NCI-H446 (cell line): ENCODE data around the gene ABCC10.
"Not testable (repeated sequence)": the region's sequence is repeated elsewhere in the genome, so short reads cannot be mapped to it uniquely, and the experiment has no call there.

Experiments
- DNase-seq, 2 experiments: peaks; one replicate each; lab custom pipeline; 2025; lab: John Stamatoyannopoulos, UW

Gene ABCC10

DNA sequence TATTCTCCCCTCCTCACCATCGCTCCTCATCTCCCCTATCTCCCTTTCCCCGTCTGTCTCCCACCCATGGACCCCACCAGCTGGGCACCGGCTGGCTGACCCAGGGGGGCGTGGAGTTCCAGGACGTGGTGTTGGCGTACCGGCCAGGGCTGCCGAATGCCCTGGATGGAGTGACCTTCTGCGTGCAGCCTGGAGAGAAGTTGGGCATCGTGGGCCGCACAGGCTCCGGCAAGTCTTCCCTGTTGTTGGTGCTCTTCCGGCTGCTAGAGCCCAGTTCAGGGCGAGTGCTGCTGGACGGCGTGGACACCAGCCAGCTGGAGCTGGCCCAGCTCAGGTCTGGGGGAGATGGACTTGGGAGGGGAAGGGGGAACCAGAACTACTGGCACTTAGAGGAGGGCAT lies 20.3 kb downstream of the ABCC10 start:
- DNase-seq, result no peak

DNA sequence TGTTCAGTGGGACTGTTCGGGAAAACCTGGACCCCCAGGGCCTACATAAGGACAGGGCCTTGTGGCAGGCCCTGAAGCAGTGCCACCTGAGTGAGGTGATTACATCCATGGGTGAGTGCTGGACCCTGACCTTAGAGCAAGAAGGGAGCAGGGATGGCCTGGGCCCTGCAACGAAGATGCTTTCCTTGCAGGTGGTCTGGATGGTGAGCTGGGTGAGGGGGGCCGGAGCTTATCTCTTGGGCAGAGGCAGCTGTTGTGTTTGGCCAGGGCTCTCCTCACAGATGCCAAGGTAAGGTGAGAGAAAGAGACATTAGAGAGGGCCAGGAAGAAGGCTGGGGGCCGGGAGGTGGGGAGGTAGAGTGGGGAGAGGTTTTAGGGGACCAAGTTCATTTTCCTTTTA lies 21.6 kb downstream of the ABCC10 start:
- DNase-seq, result no peak

DNA sequence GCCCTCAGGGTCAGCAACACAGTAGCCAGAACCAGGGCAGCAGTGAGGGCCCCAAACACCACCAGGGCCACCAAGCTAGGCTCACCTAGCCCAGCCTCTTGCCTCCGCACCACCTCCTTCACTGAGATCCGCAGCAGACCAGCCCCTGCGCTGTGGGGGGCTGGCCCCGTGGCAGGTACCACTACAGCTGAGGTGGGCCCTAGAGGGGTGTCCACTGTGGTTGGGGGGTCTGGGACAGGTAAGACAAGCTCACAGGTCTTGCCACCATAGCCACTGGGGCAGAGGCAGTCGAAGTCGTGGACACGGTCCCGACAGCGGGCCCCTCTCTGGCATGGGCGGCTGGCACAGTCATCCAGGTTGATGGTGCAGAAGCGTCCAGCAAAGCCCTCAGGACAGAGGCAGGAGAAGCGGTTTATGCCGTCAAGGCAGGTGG lies 23.4 kb downstream of the ABCC10 start:
- no peak for DNase-seq

DNA sequence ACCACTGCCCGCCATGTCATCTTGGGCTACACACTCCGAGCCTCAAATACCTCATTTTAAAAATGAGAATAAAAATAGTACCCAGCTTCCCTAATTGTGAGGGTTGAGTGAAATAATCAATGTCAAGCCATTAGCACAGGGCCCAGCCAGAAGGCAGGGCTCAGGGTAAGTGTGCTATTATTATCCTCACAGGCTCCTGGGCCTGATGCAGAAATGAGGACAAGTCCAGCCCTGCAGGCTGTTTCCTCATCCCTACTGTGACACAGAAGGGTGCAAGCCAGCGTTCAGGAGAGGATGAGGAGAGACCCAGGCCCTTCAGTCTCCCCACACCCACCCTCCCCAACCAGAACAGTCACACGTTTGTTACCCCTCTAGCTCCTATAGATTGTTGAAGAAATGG lies 24.0 kb downstream of the ABCC10 start:
- DNase-seq, result no peak

DNA sequence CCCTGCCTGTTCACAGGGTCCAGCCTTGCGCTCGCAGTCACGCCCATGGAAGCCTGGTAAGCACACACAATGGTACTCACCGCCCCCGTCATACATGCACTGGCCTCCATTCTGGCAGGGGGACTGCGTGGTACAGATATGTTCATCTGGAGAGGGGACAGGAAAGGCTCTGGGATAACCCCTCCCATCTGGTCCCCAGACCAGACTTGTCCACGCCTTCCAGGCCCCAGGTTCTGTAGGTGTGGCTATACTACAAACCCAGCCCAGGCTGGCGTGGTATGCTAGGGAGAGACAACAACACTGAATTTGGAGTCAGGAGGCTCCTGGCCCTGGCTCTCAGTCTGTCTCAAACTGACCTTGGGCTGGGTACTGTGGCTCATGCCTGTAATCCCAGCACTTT lies 24.6 kb downstream of the ABCC10 start:
- DNase-seq, result no peak

DNA sequence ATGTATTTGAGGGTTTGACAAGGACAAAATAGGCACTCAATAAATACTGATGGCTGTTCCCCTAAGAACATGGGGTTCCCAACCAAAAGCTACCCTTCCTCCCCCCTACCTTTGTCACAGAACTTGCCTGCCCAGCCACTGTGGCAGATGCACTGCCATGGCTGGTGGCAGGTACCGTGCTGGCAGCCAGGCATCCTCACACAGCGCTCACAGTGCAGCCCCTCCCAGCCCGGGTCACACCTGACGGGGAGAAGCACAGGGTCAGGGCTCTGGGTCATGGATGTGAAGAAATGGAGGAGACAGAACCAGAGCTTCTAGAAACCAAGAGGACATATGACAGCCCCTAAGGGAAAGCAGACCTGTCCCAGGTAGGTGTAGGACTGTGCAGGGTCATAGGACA lies 25.6 kb downstream of the ABCC10 start:
- no peak for DNase-seq

DNA sequence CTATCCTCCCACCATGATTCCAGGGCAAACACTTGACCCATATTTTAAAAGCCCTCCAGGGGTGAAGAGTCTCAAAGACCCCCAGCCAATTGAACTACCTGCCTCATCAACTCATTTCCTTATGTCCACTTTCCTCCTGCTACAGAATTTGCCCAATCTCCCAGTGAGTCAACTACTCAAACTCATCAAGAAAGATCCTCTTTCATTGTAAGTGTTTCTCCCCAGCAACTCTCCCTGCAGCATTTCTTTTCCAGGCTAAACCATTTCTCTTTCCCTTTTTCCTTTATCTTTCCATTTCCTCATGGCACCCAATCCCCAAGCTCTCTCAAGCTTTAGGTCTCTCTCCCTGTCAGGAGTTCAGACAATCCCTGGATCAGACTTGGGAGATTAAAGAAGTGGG lies 26.5 kb downstream of the ABCC10 start:
- no peak for DNase-seq

DNA sequence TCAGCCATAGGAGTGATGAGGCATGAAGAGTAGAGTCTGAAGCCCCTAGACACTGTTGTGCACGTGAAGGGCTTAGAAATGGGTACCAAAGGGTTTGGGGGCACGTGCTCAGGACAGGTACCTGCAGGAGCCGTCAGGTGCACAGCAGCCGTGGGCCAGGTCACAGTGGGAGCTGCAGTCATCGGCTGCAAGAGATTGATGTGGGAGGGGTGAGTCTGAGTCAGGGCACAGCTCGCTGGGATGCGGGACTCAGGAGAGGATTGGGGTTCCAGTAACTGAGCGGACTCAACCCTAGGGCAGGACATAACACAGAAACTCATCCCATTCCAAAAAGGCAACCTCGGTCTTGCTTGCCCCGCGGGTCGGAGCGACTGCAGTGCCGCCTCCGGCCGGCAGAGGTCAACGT lies 27.0 kb downstream of the ABCC10 start:
- DNase-seq, result peak in 1 of 2 experiments; percentile 77

DNA sequence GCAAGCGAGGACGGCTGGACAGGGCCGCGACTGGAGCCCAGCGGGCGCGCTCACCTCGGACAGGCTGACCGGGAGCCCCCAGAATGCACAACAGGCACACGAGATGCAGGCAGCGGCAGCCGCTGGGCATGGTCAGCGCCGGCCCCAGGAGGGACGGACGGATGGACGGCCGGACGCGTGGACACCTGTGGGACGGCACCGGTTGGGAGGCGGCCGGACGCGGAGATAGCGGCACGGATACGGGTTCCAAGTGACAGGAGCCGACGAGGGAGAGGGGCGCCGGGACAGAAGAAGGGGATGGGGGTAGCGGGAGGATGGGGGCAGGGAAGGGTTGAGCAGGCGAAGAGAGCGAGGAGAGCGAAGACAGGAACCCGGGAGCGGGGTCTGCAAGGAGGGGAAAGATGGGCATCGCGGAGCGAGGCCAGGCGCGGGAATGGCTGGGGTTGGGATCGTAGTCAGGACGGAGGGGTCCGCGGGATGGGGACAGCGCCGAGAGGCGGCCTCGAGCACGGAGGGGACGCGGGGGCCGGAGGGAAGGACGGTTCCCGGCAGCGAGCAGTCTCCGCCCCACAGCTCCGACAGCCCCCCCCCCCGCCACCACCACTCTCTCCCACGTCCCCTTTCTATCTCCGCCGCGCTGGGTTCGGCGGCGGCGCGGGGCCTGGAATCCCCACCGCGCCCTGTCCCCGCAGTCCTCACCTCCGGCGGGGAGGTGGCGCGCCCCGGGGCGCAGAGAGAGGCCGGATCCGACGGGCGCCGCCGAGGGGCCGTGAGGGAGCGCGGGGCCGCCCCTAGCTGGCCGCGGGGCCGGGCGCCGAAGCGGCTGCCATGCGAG lies 27.6 kb downstream of the ABCC10 start:
- peak in 1 of 2 experiments; percentile 18 for DNase-seq

DNA sequence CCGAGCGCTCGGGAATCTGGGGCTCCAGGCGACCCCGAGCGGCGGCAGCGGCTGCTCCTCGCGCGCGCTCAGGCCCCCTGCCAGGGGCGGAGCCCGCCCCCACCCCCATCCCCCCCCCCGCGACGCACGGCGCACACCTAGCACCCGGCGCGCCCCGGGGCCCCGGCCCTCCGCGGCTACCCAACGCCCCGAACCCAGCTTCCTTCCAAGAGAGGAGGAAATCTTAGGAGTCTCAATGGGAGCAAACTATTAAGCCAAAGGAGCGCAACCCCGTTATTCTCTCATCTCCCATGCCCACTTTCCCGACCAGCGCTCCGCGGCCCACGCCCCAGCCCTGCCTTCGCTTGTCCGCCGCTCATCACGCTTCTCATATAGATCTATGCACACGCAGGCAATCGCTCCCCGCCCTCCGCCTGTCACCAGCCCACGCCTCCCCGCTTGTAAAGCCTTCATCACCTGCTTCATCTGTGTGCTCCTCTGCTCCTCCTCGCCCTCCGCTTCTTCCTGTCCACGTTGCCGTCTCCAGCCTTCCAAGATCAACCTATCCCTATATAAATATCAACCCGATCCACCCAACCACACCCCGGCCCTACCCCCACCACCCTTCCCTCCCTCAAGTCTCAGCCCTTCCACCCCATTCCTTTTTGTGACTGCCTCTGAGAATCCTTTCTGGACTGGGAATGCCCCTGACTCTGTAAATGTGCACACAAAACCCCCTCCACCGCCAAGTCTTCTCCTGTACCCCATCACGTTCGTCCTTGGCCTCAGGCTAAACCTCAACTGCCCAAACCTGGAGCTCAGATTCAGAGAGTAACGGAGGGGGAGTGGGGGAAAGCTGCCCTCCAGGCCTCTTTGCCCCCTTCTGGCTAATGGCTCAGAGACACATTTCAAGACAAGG lies 28.4 kb downstream of the ABCC10 start, which contains the start of gene DLK2:
Gene DLK2 (minus strand): TSS at position 18 of the 898 bp plus-strand sequence. CDS start 723 bp downstream, outside the sequence.
- no peak for DNase-seq

DNA sequence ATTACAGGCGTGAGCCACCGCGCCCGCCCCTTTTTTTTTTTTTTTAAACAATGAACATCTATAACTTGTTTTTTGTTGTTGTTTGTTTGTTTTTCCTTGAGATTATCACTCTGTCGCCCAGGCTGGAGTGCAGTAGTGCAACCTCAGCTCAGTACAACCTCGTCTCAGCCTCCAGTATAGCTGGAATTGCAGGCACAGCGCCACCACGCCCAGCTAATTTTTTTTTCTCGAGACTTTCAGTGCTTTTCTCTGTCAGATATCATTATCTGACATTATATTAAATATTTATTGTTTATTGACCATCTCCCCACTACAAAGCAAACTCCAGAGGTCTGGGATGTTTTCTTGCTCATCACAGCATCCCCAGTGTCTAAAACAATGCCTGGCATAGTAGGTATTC lies 30.3 kb downstream of the ABCC10 start:
- DNase-seq, result no peak

DNA sequence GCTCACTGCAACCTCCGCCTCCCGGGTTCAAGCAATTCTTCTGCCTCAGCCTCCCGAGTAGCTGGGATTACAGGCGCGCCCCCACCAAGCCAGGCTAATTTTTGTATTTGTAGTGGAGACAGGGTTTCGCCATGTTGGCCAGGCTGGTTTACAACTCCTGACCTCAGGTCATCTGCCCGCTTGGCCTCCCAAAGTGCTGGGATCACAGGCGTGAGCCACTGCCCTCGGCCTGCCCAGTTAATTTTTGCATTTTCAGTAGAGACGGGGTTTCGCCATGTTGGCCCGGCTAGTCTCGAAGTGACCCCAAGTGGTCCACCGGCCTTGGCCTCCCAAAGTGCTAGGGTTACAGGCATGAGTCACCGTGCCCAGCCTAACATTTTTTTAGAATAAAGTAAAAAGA lies 30.8 kb downstream of the ABCC10 start:
- DNase-seq, result not testable (repeated sequence)

DNA sequence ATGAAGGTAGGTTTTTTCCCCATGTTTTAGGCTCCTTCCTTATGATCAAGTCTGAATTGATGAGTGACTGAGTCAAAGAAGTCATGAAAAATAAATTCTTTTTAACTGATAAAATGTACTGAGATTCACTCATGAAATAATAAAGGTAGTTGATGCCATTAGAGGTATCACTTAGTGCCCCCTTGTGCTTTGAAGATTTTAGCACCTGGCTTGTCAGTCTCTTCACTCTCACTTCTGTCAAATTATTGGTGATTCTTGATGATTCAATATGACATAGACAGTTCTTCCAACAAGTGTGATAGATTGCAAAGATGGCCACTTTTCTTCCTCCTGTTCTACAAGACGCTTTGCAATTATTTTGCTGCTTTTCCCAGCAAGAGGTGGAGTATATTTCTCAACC lies 32.2 kb downstream of the ABCC10 start:
- no peak for DNase-seq

DNA sequence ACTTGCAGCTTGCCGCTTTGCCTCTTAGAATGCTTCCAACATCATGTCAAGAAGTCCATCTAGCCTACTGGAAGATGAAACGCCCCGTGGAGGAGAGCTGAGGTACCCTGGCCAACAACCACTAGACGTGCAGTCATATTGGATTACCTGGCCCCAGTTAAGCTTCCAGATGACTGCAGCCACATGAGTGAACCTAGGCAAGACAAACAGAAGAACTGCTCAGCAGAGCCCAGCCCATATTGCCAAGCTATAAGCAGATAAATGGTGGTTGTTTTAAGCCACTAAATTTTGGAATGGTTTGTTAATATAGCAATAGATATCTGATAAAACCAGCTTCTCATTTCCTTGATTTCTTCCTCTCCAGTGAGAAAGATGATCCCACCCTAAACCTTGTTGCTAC lies 32.7 kb downstream of the ABCC10 start:
- DNase-seq, result no peak

DNA sequence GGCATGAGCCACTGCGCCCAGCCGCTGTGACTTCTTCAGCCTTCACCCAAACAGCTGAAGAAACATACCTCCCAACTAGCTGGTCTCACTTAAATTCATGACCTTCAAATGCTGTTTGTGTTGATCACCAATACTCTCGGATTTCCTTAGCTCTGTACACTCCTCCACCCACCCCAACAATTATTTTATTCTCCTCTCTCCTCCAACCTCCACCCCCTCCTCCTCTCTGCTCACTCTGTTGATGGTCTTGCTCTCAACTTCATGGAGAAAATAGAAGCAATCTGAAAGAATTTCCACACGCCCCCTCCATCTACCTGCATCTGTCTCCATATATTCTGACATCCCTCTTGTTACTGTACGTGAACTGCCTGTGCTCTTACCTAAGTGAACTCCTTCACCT lies 34.6 kb downstream of the ABCC10 start:
- DNase-seq, result no peak

DNA sequence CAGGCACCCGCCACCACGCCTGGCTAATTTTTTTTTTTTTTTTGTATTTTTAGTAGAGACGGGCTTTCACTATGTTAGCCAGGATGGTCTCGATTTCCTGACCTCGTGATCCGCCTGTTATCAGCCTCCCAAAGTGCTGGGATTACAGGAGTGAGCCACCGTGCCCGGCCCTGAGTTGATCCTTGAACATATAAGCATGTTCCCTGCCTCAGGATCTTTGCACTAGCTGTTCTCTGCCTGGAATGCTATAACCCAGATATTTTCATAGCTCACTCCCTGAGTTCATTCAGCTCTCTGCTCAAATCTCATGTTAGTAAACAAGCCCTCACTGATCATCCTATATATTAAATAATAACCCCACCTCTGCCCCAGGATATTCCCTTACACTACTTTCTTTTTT lies 37.0 kb downstream of the ABCC10 start:
- DNase-seq, result no peak

DNA sequence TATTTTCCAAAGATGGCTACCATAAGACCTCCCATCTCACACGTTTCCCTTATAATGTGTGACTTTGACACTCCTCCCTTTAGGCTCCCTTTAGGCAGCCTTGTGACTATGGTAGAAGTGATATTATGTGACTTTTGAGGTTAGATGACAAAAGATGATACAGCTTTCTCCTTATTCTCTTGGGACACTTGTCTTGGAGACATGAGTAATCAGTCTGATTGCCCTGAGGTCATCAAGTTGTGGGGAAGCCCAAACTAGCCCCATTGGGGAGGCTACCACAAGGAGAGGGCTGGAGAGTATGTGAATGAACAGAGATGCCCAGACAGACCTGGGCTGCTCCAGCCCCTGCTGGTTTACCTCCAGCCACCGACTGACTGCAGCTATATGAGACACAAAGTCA lies 38.6 kb downstream of the ABCC10 start:
- DNase-seq, result no peak

DNA sequence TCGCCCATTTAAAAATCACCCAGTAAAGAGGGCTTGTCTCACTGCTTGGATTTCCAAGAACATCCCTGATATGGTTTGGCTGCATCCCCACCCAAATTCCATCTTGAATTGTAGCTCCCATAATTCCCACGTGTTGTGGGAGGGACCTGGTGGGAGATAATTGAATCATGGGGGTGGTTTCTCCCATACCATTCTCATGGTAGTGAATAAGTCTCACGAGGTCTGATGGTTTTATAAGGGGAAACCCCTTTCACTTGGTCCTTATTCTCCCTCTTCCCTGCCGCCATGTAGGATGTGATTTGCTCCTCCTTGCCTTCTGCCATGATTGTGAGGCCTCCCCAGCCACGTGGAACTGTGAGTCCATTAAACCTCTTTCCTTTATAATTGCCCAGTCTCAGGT lies 39.9 kb downstream of the ABCC10 start:
- DNase-seq, result not testable (repeated sequence)

DNA sequence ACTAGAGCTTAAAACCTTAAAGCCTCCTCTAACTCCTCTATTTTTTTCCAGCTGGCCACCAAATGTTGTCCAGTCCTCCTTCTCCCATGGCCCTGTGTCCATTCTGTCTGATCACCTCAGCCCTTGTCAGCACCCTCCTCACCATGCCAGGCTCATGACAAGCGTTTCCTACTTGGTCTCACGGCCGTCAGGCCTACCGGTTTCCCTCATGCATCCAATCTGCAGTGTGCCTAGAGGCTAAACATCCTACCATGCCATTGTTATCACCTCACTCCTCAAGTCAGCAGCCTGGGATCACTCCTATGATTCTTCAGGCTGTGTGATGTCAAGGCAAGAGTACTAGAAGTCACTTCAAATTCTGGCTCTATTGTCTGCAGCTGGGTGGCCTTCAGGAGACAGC lies 40.4 kb downstream of the ABCC10 start:
- DNase-seq, result no peak

DNA sequence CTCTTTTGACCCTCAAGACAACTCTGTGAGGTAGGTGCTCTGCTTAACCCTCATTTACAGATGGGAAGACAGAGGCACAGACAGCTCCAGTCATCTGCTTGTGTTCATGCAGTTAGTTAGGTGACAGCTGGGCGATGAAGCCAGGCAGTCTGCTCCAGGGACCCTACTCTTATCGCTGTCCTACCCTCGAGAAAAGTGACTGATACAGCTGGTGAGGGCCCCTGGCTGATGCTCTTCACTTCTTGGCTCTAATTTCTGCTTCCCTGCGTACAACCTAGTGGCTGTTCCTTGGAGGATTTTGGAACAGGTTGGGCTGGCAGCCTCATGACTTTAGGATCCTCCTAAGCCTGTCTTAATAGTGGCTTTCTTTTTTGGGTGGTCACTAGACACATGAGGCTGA lies 40.9 kb downstream of the ABCC10 start:
- no peak for DNase-seq

DNA sequence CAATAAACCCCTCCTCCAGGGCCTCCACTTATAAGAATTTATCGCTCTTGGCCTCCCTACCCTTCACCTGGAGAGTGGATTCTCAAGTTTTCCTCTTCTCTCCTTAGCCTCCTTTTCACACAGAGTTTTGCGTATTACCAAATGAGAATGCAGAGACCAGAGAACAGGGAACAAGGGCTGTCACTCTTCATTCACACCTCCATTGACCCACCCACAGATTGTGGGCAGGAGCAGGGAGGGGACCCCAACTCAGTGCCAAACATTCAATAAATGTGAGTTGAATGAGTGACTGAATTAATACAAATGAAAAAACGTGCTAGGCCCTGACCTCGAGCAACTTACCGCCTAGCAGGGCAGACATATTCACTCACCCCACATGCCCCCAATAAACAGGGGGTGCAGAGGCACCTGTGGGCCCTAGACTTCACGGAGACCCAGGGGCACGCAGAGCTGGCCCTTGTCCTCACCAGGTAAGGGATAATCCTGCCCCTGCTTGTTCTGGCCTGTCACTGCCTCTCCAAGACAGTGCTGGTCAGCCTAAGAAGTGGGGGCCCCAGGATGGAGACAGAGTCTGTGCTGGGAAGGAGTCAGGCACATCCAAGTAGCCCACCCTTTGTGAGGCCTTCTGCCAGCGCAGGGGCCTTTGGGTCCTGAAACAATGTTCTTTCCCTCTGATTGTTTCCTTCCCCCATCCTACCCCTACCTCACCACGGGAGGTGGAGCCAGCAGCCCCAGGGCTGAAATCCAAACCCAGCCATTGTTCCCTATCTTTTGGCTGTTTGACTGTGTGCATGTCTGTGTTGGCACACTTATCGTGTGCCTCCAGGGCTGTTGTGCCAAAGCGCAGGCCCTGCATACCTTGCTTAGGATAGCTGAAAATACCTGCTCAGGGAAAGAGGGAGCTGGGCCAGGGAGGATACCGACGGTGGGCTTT lies 41.7 kb downstream of the ABCC10 start:
- no peak for DNase-seq

DNA sequence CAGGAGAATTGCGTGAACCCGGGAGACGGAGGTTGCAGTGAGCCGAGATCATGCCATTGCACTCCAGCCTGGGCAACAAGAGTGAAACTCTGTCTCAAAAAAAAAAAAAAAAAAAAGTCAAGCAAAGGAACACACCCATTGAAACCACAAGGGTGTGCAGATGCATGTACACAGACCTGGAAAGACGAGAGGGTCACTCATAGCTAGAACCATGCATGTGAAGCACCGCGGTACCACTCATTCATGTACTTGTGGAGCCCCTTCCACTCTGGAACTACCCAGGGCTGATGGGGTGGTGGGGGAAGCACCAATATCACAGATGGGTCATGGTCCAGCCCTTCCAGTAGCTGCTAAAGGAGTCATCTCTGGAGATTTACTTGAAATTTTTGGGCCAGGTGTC lies 42.6 kb downstream of the ABCC10 start:
- no peak for DNase-seq
